Activated T-cell treated with anti-CD3 and anti-CD28 coated beads, Interleukin-2, amount 50 U/mL, for 72 hours (primary cell): ENCODE data around the gene PLD6. TPM values are rescaled to one million over a fixed set of nuclear protein-coding genes. Genes with fewer than 3 reads are reported as not detected.
A peak's percentile ranks its signal among the peaks of the same experiment; 100 is the strongest.
"Not testable (repeated sequence)": the region's sequence is repeated elsewhere in the genome, so short reads cannot be mapped to it uniquely, and the experiment has no call there.

ENCODE experiments used
- ATAC-seq, 2 donors: fragments of 150-1000 bp; cut with Tn5 transposase; replicated peaks in 1 of 2; 2 replicates each; pipeline ENCODE4 v1.10.0; 2021; ENCODE audit warnings: moderate library complexity in 2 of 2, mild to moderate bottlenecking in 1 of 2
- DNase-seq, 2 donors: peaks; one replicate each; pipeline ENCODE4 v3.0.0; 2021 to 2022; ENCODE audit warnings: mixed read lengths in 1 of 2
- H3K27ac Mint-ChIP-seq: one replicate; pipeline ENCODE4 v1.8.0; 2022; ENCODE audit warnings: mild to moderate bottlenecking, moderate library complexity, mixed read lengths
- H3K27me3 Mint-ChIP-seq: one replicate; pipeline ENCODE4 v1.8.0; 2022; ENCODE audit warnings: low read depth, mixed read lengths
- H3K36me3 Mint-ChIP-seq, 2 donors: one replicate each; pipeline ENCODE4 v1.8.0; 2022; ENCODE audit warnings: mixed read lengths in 2 of 2, mild to moderate bottlenecking in 1 of 2; ENCODE audit not compliant: insufficient read depth in 2 of 2
- H3K4me1 Mint-ChIP-seq: one replicate; pipeline ENCODE4 v1.8.0; 2022; ENCODE audit warnings: low read depth, mixed read lengths
- H3K4me3 Mint-ChIP-seq, 2 donors: one replicate each; pipeline ENCODE4 v1.8.0; 2022; ENCODE audit warnings: mild to moderate bottlenecking in 2 of 2, mixed read lengths in 2 of 2, moderate library complexity in 2 of 2
- H3K9me3 Mint-ChIP-seq, 2 donors: one replicate each; pipeline ENCODE4 v1.8.0; 2022; ENCODE audit warnings: mixed read lengths in 2 of 2
- total RNA-seq, 2 donors: library from RNA; stranded (reverse); gene quantifications; one replicate each; pipeline ENCODE4 v1.2.3, GENCODE V29; 2022

PLD6 gene
- 1 to 10 TPM; 6.8 to 8.0 TPM for total RNA-seq

GRCh38 chr17:17206124-17206912 lies at the start of gene PLD6:
PLD6 (minus strand) TSS chr17:17206333; CDS start chr17:17206286, 47 bp downstream.
- DNase-seq (peak; percentile 94), ATAC-seq (peak; percentile 77 to 79)
- H3K9me3 Mint-ChIP-seq, result no peaks in the 10 kb centered on the region
- peak within 1 kb of the TSS; percentile 52 for H3K27ac Mint-ChIP-seq
- H3K36me3 Mint-ChIP-seq, result peaks cover 0 to 1% of the 10 kb centered on the region in 2 donors
- no peaks in the 10 kb centered on the region for H3K27me3 Mint-ChIP-seq
- H3K4me1 Mint-ChIP-seq, result peaks cover 17% of the 10 kb centered on the region
- peak within 1 kb of the TSS; percentile 90 for H3K4me3 Mint-ChIP-seq

GRCh38 chr17:17255689-17256088 lies 49.6 kb upstream of the PLD6 start:
- H3K36me3 Mint-ChIP-seq, result peaks cover 9 to 44% of the 10 kb centered on the region in 2 donors
- not testable (repeated sequence) for ATAC-seq, H3K4me3 Mint-ChIP-seq, DNase-seq, H3K27me3 Mint-ChIP-seq, H3K27ac Mint-ChIP-seq, H3K4me1 Mint-ChIP-seq, H3K9me3 Mint-ChIP-seq

GRCh38 chr17:17254036-17254435 lies 47.9 kb upstream of the PLD6 start:
- Mint-ChIP-seq H3K4me3 (no peak overlapping the region), H3K4me1 (no peaks in the 10 kb centered on the region), H3K27ac (no peak overlapping the region), H3K9me3 (no peaks in the 10 kb centered on the region), H3K27me3 (no peaks in the 10 kb centered on the region), H3K36me3 (peaks cover 7 to 35% of the 10 kb centered on the region in 2 donors)
- DNase-seq (no peak), ATAC-seq (no peak)

GRCh38 chr17:17253406-17253805 lies 47.3 kb upstream of the PLD6 start:
- Mint-ChIP-seq H3K4me1 (no peaks in the 10 kb centered on the region), H3K27ac (no peak overlapping the region), H3K27me3 (no peaks in the 10 kb centered on the region), H3K4me3 (no peak overlapping the region), H3K36me3 (peaks cover 5 to 34% of the 10 kb centered on the region in 2 donors), H3K9me3 (no peaks in the 10 kb centered on the region)
- DNase-seq, result no peak
- no peak for ATAC-seq

- H3K27me3 Mint-ChIP-seq, result no peaks in the 10 kb centered on the region
- DNase-seq (no peak), ATAC-seq (no peak)
- peaks cover 5 to 31% of the 10 kb centered on the region in 2 donors for H3K36me3 Mint-ChIP-seq
- H3K4me1 Mint-ChIP-seq, result no peaks in the 10 kb centered on the region
- no peaks in the 10 kb centered on the region for H3K9me3 Mint-ChIP-seq
- no peak overlapping the region for H3K27ac Mint-ChIP-seq
- H3K4me3 Mint-ChIP-seq, result no peak overlapping the region
These were observed 46.1 kb upstream of the PLD6 start for GRCh38 chr17:17252149-17252661.

GRCh38 chr17:17246879-17247278 lies 40.7 kb upstream of the PLD6 start:
- Mint-ChIP-seq H3K4me3 (no peak overlapping the region), H3K9me3 (no peaks in the 10 kb centered on the region), H3K36me3 (peaks cover 0 to 23% of the 10 kb centered on the region in 2 donors), H3K27ac (no peak overlapping the region), H3K27me3 (no peaks in the 10 kb centered on the region), H3K4me1 (no peaks in the 10 kb centered on the region)
- no peak for ATAC-seq
- DNase-seq, result no peak

GRCh38 chr17:17243163-17243562 lies 37.0 kb upstream of the PLD6 start:
- no peaks in the 10 kb centered on the region for H3K27me3 Mint-ChIP-seq
- DNase-seq (no peak), ATAC-seq (no peak)
- H3K4me3 Mint-ChIP-seq, result no peak overlapping the region
- peaks cover 28% of the 10 kb centered on the region for H3K4me1 Mint-ChIP-seq
- no peak overlapping the region for H3K27ac Mint-ChIP-seq
- H3K36me3 Mint-ChIP-seq, result peaks cover 0 to 12% of the 10 kb centered on the region in 2 donors
- H3K9me3 Mint-ChIP-seq, result no peaks in the 10 kb centered on the region

GRCh38 chr17:17242246-17242645 lies 36.1 kb upstream of the PLD6 start:
- H3K4me1 Mint-ChIP-seq, result peaks cover 35% of the 10 kb centered on the region
- H3K27ac Mint-ChIP-seq, result no peak overlapping the region
- no peak for DNase-seq
- H3K4me3 Mint-ChIP-seq, result no peak overlapping the region
- H3K27me3 Mint-ChIP-seq, result no peaks in the 10 kb centered on the region
- H3K9me3 Mint-ChIP-seq, result no peaks in the 10 kb centered on the region
- ATAC-seq, result no peak
- peaks cover 1 to 11% of the 10 kb centered on the region in 2 donors for H3K36me3 Mint-ChIP-seq

GRCh38 chr17:17241656-17242055 lies 35.5 kb upstream of the PLD6 start:
- Mint-ChIP-seq H3K27ac (no peak overlapping the region), H3K9me3 (no peaks in the 10 kb centered on the region)
- no peak for DNase-seq

GRCh38 chr17:17239832-17240231 lies 33.7 kb upstream of the PLD6 start:
- Mint-ChIP-seq H3K27ac (peak overlapping the region; percentile 83), H3K9me3 (no peaks in the 10 kb centered on the region), H3K27me3 (no peaks in the 10 kb centered on the region), H3K4me1 (peaks cover 53% of the 10 kb centered on the region), H3K36me3 (peaks cover 0 to 5% of the 10 kb centered on the region in 2 donors), H3K4me3 (peak overlapping the region in 1 of 2 donors; percentile 23)
- ATAC-seq (no peak), DNase-seq (no peak)

More at GRCh38 chr17:17241656-17242055, 35.5 kb upstream of the PLD6 start:
- no peak overlapping the region for H3K4me3 Mint-ChIP-seq
- peaks cover 35% of the 10 kb centered on the region for H3K4me1 Mint-ChIP-seq
- peaks cover 1 to 6% of the 10 kb centered on the region in 2 donors for H3K36me3 Mint-ChIP-seq
- ATAC-seq, result no peak
- H3K27me3 Mint-ChIP-seq, result no peaks in the 10 kb centered on the region

- peak within 1 kb of the TSS; percentile 99 for H3K27ac Mint-ChIP-seq
- ATAC-seq (peak; percentile 94 to 95), DNase-seq (peak; percentile 91 to 94)
- peak within 1 kb of the TSS; percentile 96 to 99 for H3K4me3 Mint-ChIP-seq
- H3K4me1 Mint-ChIP-seq, result peaks cover 56% of the 10 kb centered on the region
- H3K27me3 Mint-ChIP-seq, result no peaks in the 10 kb centered on the region
- H3K9me3 Mint-ChIP-seq, result no peaks in the 10 kb centered on the region
- peaks cover 0 to 5% of the 10 kb centered on the region in 2 donors for H3K36me3 Mint-ChIP-seq
These were observed 31.1 kb upstream of the PLD6 start, which contains the start of gene FLCN for GRCh38 chr17:17237026-17237799. FLCN (minus strand) TSS chr17:17237168; CDS start chr17:17228137, 9,031 bp downstream.

- DNase-seq, result peak in 1 of 2 donors; percentile 7
- peak; percentile 1 to 2 for ATAC-seq
- peak overlapping the region; percentile 96 to 99 for H3K4me3 Mint-ChIP-seq
- peaks cover 0 to 5% of the 10 kb centered on the region in 2 donors for H3K36me3 Mint-ChIP-seq
- H3K9me3 Mint-ChIP-seq, result no peaks in the 10 kb centered on the region
- H3K27ac Mint-ChIP-seq, result peak overlapping the region; percentile 99
- H3K27me3 Mint-ChIP-seq, result no peaks in the 10 kb centered on the region
- H3K4me1 Mint-ChIP-seq, result peaks cover 56% of the 10 kb centered on the region
These were observed 30.3 kb upstream of the PLD6 start for GRCh38 chr17:17236295-17237025.
